Tibial nerve (tissue), 3 donors: Measurements from ENCODE around the gene MAP1LC3B2.

Experiments used
- CTCF ChIP-seq, 5 experiments: fragments of 200-600 bp in 3 of 5; fragments of 450-650 bp in 2 of 5; sonication (generic) in 3 of 5; IDR thresholded peaks; one replicate each; pipeline ENCODE4 v1.5.1; 2016 to 2019; ENCODE audit warnings: antibody characterized with exemption in 5 of 5, mild to moderate bottlenecking in 3 of 5, moderate library complexity in 2 of 5
- POLR2A ChIP-seq, 2 donors: fragments of 450-650 bp; IDR thresholded peaks; one replicate each; pipeline ENCODE4 v1.6.1; 2017; ENCODE audit warnings: antibody characterized with exemption in 2 of 2, mild to moderate bottlenecking in 2 of 2, moderate library complexity in 2 of 2

- TF ChIP-seq CTCF (IDR thresholded peaks at IDR 0.05) (no peak), POLR2A (IDR thresholded peaks at IDR 0.05) (no peak)
Observed at GRCh38 chr12:116551151-116551550, 8.0 kb upstream of the MAP1LC3B2 start.
